GM20431 (cell line): Measurements from ENCODE around the gene DDAH1.

Experiments used
- in situ Hi-C: fragments of 300-500 bp; cut with MseI, MboI; formaldehyde crosslinking; loops from one replicate; pipeline ENCODE4 v1.15.0; 2020; ENCODE audit warnings: low sequenced_read_pairs; ENCODE audit not compliant: unreplicated experiment

The DDAH1 gene

DNA sequence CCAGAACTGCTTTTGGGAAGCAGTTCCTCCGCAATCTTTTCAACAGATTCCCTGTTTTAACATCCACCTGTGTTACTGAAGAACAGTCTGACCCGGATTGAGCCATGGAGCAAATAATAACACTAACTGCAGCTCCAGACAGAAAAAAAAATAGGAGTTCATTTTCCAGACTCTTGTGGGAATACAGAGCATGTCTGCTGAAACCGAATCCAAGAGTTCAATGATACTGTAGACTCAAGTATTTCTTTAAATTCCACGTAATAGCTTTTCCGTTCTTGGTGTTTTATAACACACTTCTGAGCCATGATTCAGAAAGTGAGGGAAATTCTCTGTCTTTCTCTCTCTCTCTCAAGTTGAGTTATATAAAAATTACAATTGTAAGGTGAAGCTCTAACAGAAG lies 60.6 kb downstream of the DDAH1 start:
- in situ Hi-C loops: no loop called here

GRCh38 chr1:85398391-85399064 lies 66.4 kb downstream of the DDAH1 start:
- in situ Hi-C loops: no loop called here

GRCh38 chr1:85397490-85398032 lies 67.4 kb downstream of the DDAH1 start:
- in situ Hi-C loops: no loop called here

GRCh38 chr1:85396194-85396593 lies 68.8 kb downstream of the DDAH1 start:
- in situ Hi-C loops: no loop called here

DNA sequence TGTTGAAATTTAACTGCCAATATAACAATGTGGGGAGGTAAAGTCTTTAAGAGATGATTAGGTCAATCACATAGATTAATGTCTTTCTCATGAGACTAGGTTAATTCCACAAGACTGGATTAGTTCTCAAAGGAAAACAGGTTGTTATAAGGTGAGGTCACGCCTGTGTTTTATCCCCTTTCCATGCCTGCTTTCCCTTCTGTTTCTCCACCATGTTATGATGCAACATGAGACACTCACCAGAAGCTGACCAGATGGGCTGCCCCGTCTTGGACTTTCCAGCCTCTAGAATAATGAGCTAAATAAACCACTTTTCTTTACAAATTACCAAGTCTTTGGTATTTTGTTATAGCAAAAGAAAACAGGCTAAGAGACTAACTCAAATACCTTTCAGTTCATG lies 70.8 kb downstream of the DDAH1 start:
- in situ Hi-C loops: no loop called here

- in situ Hi-C loops: no loop called here
These were observed 71.5 kb downstream of the DDAH1 start for GRCh38 chr1:85393490-85393889.

- in situ Hi-C loops: no loop called here
These were observed 76.5 kb downstream of the DDAH1 start for GRCh38 chr1:85388416-85388815.

- in situ Hi-C loops: no loop called here
These were observed 77.2 kb downstream of the DDAH1 start for GRCh38 chr1:85387781-85388180.

DNA sequence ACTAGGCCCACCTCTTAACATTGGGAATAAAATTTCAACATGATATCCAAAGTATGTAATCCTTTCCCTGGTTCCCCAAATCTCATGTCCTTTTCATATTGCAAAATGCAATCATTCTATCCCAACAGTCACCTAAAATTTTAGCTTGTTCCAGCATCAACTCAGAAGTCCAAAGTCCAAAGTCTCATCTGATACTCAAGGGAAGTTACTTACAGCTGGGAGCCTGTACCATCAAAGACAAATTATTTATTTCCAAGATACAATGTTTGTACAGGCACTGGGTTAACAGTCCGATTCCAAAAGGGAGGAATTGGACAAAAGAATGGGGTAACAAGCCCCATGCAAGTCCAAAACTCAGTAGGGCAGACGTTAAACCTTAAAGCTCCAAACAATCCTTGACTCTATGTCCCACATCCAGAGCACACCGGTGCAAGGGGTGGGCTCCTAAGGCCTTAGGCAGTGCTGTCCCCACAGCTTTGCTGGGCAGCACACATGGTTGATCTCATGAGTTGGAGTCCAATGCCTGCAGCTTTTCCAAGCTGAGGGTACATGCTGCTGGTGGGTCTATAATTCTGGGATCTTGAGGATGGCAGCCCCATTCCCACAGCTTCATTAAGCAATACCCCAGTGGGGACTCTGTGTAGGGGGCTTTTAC lies 78.8 kb downstream of the DDAH1 start:
- in situ Hi-C loops: no loop called here

GRCh38 chr1:85379203-85380136 lies 85.5 kb downstream of the DDAH1 start:
- in situ Hi-C loops: no loop called here

GRCh38 chr1:85378534-85378933 lies 86.4 kb downstream of the DDAH1 start:
- in situ Hi-C loops: no loop called here

GRCh38 chr1:85376356-85376755 lies 88.6 kb downstream of the DDAH1 start:
- in situ Hi-C loops: no loop called here

DNA sequence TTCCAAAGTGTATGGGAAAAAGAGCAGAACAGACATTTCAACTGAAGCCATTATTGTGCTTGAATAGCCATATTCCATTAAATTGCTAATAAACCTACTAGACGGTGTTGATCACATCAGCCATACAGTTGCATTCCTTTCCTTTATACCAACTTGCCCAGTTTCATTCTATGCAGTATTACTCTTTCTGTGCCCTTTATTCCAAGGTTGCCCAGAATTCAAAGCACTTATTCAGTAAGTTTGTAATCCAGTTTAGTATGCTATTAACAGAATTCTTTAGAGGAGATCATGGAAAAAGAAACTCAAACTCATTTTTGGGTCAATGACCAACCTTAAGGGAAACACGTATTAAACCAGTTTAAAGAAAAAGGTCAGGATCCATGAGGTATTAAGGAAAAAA lies 89.5 kb downstream of the DDAH1 start:
- in situ Hi-C loops: no loop called here

DNA sequence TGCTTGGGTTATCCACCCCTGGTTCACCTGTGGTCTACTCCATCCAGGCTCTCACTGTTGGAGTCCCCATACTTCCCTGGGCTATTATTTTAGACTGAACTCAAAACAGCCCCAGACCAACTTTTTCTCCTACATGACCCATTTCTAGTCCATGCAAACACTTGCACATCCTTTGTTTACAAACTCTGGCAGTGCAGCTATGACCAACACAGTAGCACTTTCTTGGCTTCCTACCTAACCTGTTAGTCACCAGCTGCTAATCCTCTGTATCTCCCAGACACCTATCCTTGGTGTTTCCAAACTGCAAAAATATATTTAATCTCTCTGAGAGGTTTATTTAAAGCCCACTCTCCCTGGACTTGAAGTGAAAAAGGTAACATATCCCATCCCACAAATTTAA lies 90.8 kb downstream of the DDAH1 start:
- in situ Hi-C loops: no loop called here

DNA sequence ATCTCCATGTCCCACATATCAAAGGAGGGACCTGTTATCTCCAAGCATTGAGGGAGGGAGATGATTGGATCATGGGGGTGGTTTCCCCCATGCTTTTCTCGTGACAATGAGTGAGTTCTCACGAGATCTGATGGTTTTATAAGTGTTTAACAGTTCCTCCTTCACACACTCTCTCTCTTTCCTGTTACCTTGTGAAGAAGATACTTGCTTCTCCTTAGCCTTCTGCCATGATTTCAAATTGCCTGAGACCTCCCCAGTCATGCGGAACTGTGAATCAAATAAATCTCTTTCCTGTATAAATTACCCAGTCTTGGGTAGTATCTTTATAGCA lies 91.6 kb downstream of the DDAH1 start:
- in situ Hi-C loops: no loop called here

DNA sequence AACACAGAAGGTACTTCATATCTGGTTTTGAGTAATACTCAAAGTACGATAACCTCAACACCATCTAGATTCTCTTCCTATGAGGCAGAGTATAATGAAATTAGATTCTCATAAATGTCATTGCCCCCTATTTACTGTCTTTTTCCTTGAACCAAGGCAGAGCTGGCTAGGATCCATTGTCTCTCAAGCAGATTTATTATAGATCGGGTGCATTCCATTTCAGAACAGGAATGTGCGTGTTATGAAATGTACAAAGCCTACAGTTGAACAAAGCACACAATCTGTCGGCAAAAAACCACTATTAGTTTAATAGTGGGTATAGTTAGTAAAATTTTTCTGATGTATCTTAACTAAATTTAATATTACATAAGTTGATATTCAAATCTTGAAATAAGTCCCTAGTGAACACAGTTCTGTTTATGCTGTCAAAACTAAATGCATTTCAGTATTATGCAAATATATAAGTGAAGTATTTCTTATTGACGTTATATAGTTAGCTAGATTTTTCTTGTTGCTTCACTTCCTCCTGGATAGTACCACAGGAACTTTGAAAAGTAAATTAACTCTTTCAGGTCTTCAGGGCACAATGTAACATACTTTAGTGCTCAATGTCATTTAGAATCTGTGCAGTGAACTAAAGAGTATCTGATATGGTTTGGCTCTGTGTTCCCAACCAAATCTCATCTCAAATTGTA lies 92.1 kb downstream of the DDAH1 start:
- in situ Hi-C loops: no loop called here

GRCh38 chr1:85371021-85371420 lies 93.9 kb downstream of the DDAH1 start:
- in situ Hi-C loops: no loop called here

- in situ Hi-C loops: no loop called here
These were observed 96.7 kb downstream of the DDAH1 start for GRCh38 chr1:85368073-85368770.

DNA sequence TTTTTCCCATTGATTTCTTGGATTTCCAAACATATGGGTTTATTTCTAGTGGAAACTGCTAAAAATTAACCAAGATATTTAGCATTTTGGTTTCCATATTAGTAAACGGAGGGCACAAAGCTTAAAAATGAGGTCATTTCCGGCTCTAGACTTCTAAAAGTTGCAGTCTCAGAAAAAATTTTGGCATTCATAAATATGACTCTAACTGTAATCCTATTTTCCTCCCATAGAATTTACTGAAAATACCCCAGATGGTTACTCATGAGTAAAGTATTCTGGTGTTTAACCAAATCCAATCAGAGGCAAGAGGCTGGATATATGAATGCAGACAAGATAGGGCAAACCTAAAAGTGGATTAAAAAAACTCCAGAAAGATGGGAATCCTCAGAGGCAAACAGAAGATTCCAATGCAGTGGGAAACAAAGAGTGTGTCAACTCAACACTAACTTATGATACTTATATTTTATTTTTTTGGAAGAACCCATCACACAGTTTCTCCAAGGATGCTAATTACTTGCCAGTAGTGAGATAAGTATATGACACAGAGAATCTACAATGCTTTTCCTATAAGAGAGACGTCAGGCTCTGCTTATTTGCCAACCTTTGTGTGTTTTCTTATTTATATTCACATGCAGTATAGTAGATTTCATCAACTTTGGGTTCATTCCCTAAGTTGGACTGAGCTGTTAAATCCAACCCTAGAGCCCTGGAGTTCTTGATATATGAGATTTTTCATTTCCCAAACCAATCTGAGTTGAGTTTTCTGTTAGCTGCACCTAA lies 98.4 kb downstream of the DDAH1 start:
- in situ Hi-C loops: no loop called here
